Activated naive CD8-positive, alpha-beta T cell treated with anti-CD3 and anti-CD28 coated beads, Interleukin-2, amount 50 U/mL, for 24 hours (primary cell): ENCODE results near the gene RRAS2.
A peak's percentile ranks its signal among the peaks of the same experiment; 100 is the strongest.
"Not testable (repeated sequence)": the region's sequence is repeated elsewhere in the genome, so short reads cannot be mapped to it uniquely, and the experiment has no call there.

Source experiments
- ATAC-seq: fragments of 150-1000 bp; cut with Tn5 transposase; one replicate; pipeline ENCODE4 v1.10.0; 2021
- DNase-seq: peaks from one replicate; pipeline ENCODE4 v3.0.0; 2021
- H3K27ac Mint-ChIP-seq: one replicate; pipeline ENCODE4 v1.8.0; 2021; ENCODE audit warnings: mild to moderate bottlenecking, mixed read lengths
- H3K27me3 Mint-ChIP-seq: one replicate; pipeline ENCODE4 v1.8.0; 2021; ENCODE audit warnings: mixed read lengths
- H3K36me3 Mint-ChIP-seq: one replicate; pipeline ENCODE4 v1.8.0; 2021; ENCODE audit warnings: low read depth, mixed read lengths
- H3K4me1 Mint-ChIP-seq: one replicate; pipeline ENCODE4 v1.8.0; 2021; ENCODE audit warnings: mixed read lengths
- H3K4me3 Mint-ChIP-seq: one replicate; pipeline ENCODE4 v1.8.0; 2021; ENCODE audit warnings: mild to moderate bottlenecking, moderate library complexity, mixed read lengths
- H3K9me3 Mint-ChIP-seq: one replicate; pipeline ENCODE4 v1.8.0; 2021; ENCODE audit warnings: mixed read lengths

The RRAS2 gene

DNA sequence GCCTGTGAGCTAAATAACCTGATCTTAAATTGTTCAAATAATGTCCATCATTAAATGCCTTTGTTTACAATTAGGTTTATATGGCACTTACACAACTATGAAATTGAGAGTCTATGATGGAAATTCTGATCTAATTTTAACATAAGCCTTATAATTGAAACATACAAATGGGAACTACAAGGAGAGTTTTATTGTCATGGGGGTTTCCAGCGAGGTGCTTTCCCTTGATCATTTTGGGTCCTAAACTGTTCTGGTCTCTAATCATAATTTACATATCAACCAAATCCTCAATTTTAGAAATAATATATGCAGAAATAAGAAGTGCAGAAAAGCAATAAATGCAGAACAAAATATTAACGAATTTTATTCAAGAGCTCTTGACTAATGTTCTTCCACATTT is 44.9 kb downstream of the RRAS2 start:
- H3K27ac Mint-ChIP-seq, result peak overlapping the region; percentile 64
- ATAC-seq (no peak), DNase-seq (no peak)
- H3K9me3 Mint-ChIP-seq, result no peaks in the 10 kb centered on the region
- H3K27me3 Mint-ChIP-seq, result no peaks in the 10 kb centered on the region
- H3K4me3 Mint-ChIP-seq, result peak overlapping the region; percentile 53
- H3K4me1 Mint-ChIP-seq, result peaks cover 58% of the 10 kb centered on the region
- H3K36me3 Mint-ChIP-seq, result peaks cover 4% of the 10 kb centered on the region

DNA sequence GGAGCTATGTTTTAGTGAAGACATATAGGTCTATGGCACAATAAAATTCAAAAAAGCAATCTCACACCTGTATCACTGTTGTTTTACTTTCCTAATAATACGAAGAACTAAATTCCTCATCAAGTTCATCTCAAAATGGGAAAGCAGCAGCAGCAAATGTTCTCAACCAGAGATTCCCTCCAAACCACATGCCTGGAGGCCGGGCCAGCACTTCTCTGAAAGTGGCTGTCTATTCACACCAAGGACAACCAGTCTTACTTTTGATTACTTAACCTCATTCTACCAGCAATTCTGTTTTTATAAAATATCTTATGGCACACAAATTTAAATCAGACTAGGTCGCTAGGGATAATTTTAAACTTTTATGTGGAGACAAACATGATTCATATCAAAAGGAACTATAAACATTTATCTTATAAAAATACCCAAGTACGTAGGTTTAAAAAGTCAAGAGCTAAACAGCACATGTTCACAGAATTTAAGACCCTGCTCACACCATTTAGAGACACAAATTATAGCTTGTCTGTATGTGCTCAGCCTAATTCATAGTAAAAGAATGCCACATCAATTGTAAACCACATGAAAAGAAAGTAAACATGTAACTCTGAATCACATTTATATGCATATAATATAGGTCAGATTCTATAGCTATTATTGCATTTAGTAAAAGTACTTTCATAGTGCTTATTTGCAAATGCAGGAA is 46.1 kb downstream of the RRAS2 start:
- no peaks in the 10 kb centered on the region for H3K9me3 Mint-ChIP-seq
- H3K36me3 Mint-ChIP-seq, result peaks cover 4% of the 10 kb centered on the region
- H3K4me1 Mint-ChIP-seq, result peaks cover 54% of the 10 kb centered on the region
- DNase-seq (no peak), ATAC-seq (peak; percentile 54)
- H3K27ac Mint-ChIP-seq, result peak overlapping the region; percentile 64
- H3K4me3 Mint-ChIP-seq, result no peak overlapping the region
- H3K27me3 Mint-ChIP-seq, result no peaks in the 10 kb centered on the region

DNA sequence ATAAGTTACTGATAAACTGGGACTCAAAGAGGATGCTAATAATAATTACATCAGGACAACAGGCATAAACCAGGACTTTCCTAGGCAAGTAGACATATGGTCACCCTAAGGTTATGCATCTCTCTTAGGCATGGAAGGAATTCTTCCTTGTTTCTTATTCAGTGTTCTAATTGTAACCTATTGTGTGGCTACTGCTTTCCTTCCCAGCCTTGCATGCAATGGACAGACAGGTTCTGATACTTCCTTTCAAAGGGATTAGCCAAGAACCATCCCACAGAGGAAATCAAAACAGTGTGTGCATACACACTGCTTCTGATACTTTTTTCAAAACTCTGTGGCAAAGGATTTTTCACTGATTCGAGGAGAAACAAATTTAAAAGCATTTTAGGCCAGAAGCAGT is 48.3 kb downstream of the RRAS2 start:
- H3K27ac Mint-ChIP-seq, result no peak overlapping the region
- no peak overlapping the region for H3K4me3 Mint-ChIP-seq
- H3K4me1 Mint-ChIP-seq, result peaks cover 44% of the 10 kb centered on the region
- H3K27me3 Mint-ChIP-seq, result no peaks in the 10 kb centered on the region
- H3K9me3 Mint-ChIP-seq, result no peaks in the 10 kb centered on the region
- peaks cover 2% of the 10 kb centered on the region for H3K36me3 Mint-ChIP-seq
- ATAC-seq, result no peak
- DNase-seq, result no peak

DNA sequence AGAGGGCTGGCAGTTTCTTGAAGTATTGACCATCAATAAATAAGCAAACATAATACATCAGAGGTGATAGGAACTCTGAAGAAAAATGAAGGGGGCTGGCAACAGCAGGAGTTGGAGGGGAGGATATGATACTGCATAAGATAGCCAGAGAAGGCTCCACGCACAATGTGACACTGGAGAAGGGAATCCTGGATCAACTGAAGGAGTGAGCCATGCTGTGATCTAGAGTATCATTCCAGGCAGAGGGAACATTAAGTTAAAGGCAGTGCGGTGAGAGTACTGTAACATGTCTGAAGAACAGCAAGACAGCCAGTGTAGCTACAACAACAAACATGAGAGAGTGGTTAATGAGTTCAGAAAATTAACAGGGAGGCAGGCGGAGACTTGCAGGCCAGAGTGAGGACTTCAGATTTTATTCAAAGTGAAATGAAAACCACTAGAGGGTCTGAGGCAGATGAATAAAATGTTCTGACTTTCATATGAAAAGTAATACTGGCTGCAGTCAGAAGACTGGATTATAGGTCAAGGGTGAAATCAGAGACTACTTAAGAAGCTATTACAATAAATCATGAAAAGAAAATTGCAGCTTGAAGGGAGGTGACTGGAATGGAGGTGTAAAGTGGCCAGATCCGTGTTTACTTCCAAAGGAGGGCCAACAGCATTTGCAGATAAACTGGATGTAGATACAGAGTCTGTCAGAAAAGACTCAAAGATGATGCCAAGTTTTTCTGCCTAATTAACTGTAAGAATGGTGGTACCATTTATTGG is 49.4 kb downstream of the RRAS2 start:
- H3K4me3 Mint-ChIP-seq, result no peak overlapping the region
- peak; percentile 14 for ATAC-seq

DNA sequence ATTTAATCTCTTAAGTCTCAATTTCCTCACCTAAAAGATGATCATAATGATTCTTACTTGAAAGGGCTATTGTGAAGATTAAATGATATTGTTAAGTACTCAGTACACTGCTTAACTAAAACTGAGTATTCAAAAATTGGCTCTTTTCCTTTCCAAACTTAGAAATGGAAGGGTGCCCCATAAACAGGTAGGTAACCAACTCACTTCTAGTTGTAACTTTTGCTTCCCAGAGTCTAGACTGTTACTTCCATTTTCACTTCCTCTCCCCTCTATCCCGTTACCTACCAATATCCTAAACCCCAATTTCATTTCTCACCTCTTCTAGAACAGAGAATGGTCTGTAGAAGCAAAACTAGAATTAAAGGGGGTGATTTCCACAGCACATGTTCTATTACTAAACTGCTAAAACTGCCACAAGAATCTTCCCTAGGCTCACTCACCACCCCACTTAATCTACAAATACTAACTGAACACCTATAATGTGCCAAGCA is 50.0 kb downstream of the RRAS2 start:
- DNase-seq (no peak), ATAC-seq (peak; percentile 16)
- Mint-ChIP-seq H3K27ac (no peak overlapping the region), H3K4me1 (peaks cover 29% of the 10 kb centered on the region), H3K9me3 (no peaks in the 10 kb centered on the region), H3K36me3 (peaks cover 2% of the 10 kb centered on the region), H3K4me3 (no peak overlapping the region), H3K27me3 (no peaks in the 10 kb centered on the region)

More for the DNA sequence above, 49.4 kb downstream of the RRAS2 start:
- H3K9me3 Mint-ChIP-seq, result no peaks in the 10 kb centered on the region
- no peaks in the 10 kb centered on the region for H3K27me3 Mint-ChIP-seq
- peaks cover 2% of the 10 kb centered on the region for H3K36me3 Mint-ChIP-seq
- no peak for DNase-seq
- no peak overlapping the region for H3K27ac Mint-ChIP-seq
- H3K4me1 Mint-ChIP-seq, result peaks cover 36% of the 10 kb centered on the region

DNA sequence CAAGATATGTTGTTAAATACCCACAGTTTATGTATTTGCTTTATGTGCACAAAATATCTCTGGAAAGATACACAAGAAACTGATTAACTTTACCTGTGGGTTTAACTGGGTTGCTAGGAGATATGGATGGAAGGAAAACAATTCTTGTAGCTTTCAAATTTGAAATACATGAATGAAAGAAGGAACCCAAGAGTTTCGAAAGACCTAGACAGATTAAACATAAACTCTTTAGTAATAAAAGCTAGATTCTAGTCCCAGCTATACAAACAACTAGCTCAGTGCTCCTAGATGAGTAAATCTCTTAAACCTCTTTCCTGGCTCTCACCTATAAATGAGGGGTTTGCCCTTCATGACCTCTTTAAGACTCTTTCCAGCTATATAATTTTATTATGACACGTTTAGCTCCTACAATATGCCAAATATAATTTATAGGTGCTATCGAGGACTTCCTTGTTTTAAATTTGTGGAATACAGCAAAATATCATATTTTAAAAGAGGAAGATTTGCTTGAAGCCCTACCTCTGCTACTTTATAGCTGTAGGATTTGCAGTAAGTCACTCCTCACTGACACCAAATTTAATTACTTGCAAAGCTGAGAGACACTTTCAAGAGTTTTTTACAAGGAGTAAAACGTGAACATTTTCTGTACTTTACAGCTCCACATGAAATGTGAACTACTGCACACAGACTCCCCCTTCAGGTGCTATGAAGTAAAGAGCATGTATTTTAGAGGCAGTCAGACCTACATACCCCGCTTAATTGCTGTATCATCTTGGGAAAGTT is 50.7 kb downstream of the RRAS2 start:
- DNase-seq (no peak), ATAC-seq (no peak)
- H3K27ac Mint-ChIP-seq, result no peak overlapping the region
- H3K4me3 Mint-ChIP-seq, result no peak overlapping the region
- H3K27me3 Mint-ChIP-seq, result no peaks in the 10 kb centered on the region
- no peaks in the 10 kb centered on the region for H3K9me3 Mint-ChIP-seq
- H3K36me3 Mint-ChIP-seq, result peaks cover under 1% of the 10 kb centered on the region
- peaks cover 26% of the 10 kb centered on the region for H3K4me1 Mint-ChIP-seq

DNA sequence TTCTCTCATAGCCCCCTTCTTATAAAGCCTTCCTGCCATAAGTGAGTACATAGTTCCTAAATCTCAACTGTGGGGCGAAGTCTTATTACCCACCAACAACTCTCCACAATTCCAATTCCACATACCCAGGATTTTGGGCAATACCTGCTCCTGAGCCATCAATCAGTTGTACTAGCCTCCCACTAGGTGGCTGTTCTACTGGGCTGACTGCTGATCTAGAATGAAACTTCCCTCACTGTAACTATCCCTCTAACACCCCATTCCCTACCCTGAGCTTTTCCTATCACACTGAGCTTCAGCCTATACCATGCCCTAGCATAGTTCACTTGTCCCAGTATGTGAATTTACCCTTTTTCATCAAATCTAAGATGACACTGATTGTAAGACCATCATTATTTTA is 52.5 kb downstream of the RRAS2 start:
- Mint-ChIP-seq H3K9me3 (no peaks in the 10 kb centered on the region), H3K36me3 (no peaks in the 10 kb centered on the region), H3K27me3 (no peaks in the 10 kb centered on the region), H3K4me1 (peaks cover 12% of the 10 kb centered on the region), H3K27ac (no peak overlapping the region), H3K4me3 (no peak overlapping the region)
- no peak for ATAC-seq
- no peak for DNase-seq

DNA sequence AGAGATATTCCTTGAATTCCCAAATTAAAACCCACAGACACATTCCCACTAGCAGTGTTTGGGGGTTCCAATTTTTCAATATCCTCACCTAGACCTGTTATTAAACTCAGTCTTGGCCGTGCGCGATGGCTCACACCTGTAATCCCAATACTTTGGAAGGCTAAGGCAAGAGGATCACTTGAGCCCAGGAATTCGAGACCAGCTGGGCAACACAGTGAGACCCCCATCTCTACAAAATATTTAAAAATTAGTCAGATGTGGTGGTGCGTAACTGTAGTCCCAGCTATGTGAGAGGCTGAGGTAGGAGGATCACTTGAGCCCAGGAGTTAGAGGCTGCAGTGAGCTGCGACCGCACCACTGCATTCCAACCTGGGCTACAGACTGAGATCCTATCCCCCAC is 53.3 kb downstream of the RRAS2 start:
- no peak for DNase-seq
- Mint-ChIP-seq H3K4me3 (no peak overlapping the region), H3K27ac (no peak overlapping the region), H3K27me3 (no peaks in the 10 kb centered on the region), H3K4me1 (peaks cover 10% of the 10 kb centered on the region), H3K36me3 (no peaks in the 10 kb centered on the region), H3K9me3 (no peaks in the 10 kb centered on the region)
- no peak for ATAC-seq

DNA sequence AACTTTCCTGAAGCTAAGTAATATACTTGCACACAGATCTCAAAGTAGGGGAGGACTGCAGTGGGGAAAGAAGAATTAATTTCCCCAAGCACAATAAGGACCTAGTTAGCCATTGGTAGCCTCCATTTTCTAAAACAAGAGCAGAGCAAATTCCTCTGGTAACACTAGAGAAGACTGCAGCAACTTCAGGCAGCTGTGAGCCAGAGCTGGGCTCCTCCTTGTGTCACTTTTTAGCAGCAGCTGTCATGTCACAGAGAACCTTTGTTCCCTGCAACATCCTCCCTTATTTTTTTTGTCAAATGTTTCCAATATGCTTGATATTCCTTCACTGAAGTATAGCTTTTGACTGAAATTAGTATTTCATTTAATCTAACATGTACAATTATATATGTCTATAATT is 54.4 kb downstream of the RRAS2 start:
- Mint-ChIP-seq H3K4me1 (peaks cover 10% of the 10 kb centered on the region), H3K9me3 (no peaks in the 10 kb centered on the region), H3K27me3 (no peaks in the 10 kb centered on the region), H3K36me3 (no peaks in the 10 kb centered on the region), H3K4me3 (no peak overlapping the region), H3K27ac (no peak overlapping the region)
- ATAC-seq (no peak), DNase-seq (no peak)

DNA sequence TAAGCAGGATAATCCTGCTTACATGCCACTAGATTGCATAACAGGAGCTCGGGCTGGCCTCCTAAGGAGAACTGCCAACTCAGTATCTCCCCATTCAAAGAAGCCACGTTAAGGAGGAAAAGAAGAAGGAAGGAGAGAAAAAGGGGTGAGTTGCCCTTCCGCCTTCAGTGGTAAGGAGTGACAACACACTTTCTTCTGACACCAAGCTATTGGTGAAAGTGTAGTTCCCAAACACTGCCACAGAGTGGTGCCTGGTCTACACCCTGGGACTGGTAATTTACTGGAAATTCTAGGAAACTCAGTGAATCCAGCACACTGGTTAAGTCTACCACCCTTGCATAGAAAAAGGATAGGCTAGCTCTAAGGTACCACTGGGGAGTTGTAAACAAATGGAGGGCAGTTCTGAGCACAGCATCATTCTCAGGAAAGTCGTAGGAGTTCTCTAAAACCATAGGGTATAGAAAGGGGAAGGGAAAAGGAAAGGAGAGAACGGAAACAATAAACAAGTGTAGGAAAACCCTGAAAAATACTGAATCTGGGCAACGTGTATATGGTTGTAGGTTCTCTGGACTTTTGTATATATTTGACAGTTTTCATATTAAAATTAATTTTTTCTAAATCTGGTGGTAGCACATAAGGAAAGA is 58.2 kb downstream of the RRAS2 start:
- H3K4me3 Mint-ChIP-seq, result no peak overlapping the region

DNA sequence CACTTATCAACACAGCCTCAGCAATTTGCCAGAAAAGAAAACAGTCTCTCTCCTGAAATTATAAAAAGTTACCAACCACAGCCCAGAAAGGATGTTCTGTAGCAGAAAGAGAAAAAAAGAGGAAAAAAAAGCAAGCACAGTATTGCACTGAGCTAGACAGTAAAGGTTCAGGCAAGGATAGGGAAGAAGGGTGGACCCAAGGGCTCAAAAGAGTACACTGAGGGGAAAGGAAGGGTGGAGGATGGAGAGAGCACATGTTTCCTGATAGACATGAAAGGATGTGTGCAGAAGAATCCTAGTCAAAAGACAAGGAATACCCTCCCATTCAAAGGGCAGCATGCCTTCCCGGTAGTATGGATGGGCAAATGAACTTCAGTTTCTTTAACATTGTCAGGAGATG is 59.1 kb downstream of the RRAS2 start:
- no peak overlapping the region for H3K27ac Mint-ChIP-seq
- no peak overlapping the region for H3K4me3 Mint-ChIP-seq
- H3K4me1 Mint-ChIP-seq, result peaks cover 10% of the 10 kb centered on the region
- DNase-seq (no peak), ATAC-seq (no peak)
- H3K27me3 Mint-ChIP-seq, result no peaks in the 10 kb centered on the region
- peaks cover 3% of the 10 kb centered on the region for H3K36me3 Mint-ChIP-seq
- H3K9me3 Mint-ChIP-seq, result no peaks in the 10 kb centered on the region

More for the DNA sequence above, 58.2 kb downstream of the RRAS2 start:
- ATAC-seq, result peak; percentile 93
- no peaks in the 10 kb centered on the region for H3K27me3 Mint-ChIP-seq
- H3K4me1 Mint-ChIP-seq, result peaks cover 12% of the 10 kb centered on the region
- H3K36me3 Mint-ChIP-seq, result peaks cover 2% of the 10 kb centered on the region
- DNase-seq, result peak; percentile 42
- no peak overlapping the region for H3K27ac Mint-ChIP-seq
- H3K9me3 Mint-ChIP-seq, result no peaks in the 10 kb centered on the region

DNA sequence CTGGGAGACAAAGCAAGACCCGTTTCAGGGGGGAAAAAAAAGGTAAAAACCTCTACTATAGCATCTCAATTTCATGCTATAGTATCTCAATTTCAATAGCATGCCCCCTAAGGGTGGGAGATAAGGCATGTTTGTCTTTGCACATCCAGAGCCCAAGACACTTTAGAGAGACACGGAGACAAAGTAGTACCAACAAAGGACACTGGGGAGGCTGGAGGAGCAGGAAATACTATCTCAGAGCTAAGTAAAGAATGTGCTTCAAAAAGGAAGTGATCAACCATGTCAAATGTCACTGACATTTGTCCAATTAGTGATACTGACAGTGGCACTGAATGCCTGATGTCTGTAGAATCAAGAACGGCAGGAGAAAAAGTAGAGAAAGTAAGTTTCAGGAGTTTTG is 68.6 kb downstream of the RRAS2 start:
- H3K27ac Mint-ChIP-seq, result no peak overlapping the region
- no peaks in the 10 kb centered on the region for H3K9me3 Mint-ChIP-seq
- H3K36me3 Mint-ChIP-seq, result peaks cover 38% of the 10 kb centered on the region
- H3K4me3 Mint-ChIP-seq, result no peak overlapping the region
- ATAC-seq (no peak), DNase-seq (no peak)
- H3K27me3 Mint-ChIP-seq, result no peaks in the 10 kb centered on the region
- H3K4me1 Mint-ChIP-seq, result peaks cover 7% of the 10 kb centered on the region

DNA sequence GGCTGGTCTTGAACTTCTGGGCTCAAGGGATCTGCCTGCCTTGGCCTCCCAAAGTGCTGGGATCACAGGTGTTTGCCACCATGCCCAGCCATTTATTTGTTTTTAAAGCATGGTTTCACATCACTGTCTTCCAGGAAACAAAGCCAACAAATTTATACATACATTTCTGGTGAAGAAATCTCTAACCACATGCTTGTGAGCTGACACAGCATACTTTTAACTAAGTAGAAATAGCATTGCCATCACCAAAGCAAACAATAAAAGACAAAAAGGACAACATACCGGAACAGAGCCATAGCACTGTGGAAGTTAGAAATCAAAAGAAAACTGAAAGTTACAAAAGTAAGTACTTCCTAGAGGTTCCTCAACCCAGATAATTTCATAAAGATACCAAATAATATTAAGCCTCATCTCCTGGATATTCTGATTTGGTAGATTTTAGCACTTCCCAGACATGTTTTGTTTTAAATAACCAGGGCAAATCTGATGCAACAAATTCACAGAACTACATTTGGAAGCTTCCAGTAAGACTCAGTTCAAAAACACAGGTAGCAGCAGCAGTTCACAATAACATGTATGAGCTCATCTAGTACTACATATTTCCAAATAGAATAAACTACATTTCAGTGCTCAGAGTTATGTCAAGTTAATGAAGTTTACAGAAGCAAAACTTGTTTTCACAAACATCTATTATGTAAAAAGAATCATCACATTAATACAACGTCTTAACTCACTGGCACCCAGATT is 70.6 kb downstream of the RRAS2 start:
- Mint-ChIP-seq H3K36me3 (peaks cover 32% of the 10 kb centered on the region), H3K4me1 (peaks cover 7% of the 10 kb centered on the region), H3K4me3 (no peak overlapping the region), H3K27me3 (no peaks in the 10 kb centered on the region), H3K9me3 (no peaks in the 10 kb centered on the region), H3K27ac (no peak overlapping the region)
- DNase-seq, result no peak
- ATAC-seq, result no peak

DNA sequence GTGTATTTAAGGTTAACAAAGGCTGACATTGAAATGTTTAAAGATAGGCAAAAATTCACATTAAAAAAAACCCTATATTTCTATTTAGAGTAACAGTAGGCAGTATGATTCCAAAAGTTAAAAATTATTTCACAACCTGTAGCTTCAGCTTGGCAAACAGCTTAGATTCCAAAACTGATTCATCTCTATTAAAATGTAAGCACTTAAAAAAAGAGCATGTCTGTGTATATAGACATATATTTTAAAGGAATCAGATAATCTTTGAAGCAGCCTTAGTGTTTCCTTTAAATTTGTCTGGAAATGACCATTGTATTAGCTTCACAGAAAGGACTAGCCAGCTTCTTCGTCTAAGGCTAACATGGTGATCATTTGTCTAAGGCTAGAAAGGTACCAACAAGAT is 80.1 kb downstream of the RRAS2 start:
- H3K36me3 Mint-ChIP-seq, result peaks cover 51% of the 10 kb centered on the region
- not testable (repeated sequence) for ATAC-seq, H3K27ac Mint-ChIP-seq, DNase-seq, H3K27me3 Mint-ChIP-seq, H3K4me3 Mint-ChIP-seq, H3K4me1 Mint-ChIP-seq, H3K9me3 Mint-ChIP-seq
